A549 (cell line): ENCODE measurements around the gene STOM. TPM values are rescaled to one million over a fixed set of nuclear protein-coding genes. Genes with fewer than 3 reads are reported as not detected.

Source experiments
- ATAC-seq, 2 experiments: fragments of 200-7000 bp in 1 of 2; fragments of >200 bp in 1 of 2; cut with Nextera tagmentation in 1 of 2; cut with Tn5 transposase in 1 of 2; 3 replicates each; pipeline versions ENCODE4 v1.8.0 to v1.9.1; 2018 to 2020; ENCODE audit warnings: mild to moderate bottlenecking in 1 of 2, moderate library complexity in 1 of 2
- CTCF ChIA-PET: fragments of 300-600 bp; sonication (Branson Sonifier 250); formaldehyde crosslinking; extraction: SDS; loops from one replicate; lab custom pipeline; 2021; ENCODE audit warnings: antibody characterized with exemption, inconsistent platforms; lab: Yijun Ruan, JAX
- POLR2A ChIA-PET: fragments of 350-600 bp; formaldehyde crosslinking; extraction: SDS; loops from one replicate; lab custom pipeline; 2021; ENCODE audit warnings: antibody characterized with exemption, inconsistent platforms; lab: Yijun Ruan, JAX
- DNase-seq, 2 experiments: peaks; one replicate each; pipeline versions ENCODE4 v3.0.0 to v3.0.0-alpha.2; 2011 to 2016; ENCODE audit warnings: low read depth in 1 of 2, low spot score in 1 of 2
- FAIRE-seq: peaks from 2 replicates; lab custom pipeline; 2011; peaks lifted over from hg19 to GRCh38; lab: Jason Lieb, UNC
- H3K27ac ChIP-seq, 2 experiments: fragments of >200 bp; sonication (Bioruptor Twin); formaldehyde crosslinking; 3 replicates each; pipeline ENCODE4 v1.5.1; 2016 to 2017
- H3K4me1 ChIP-seq: fragments of >200 bp; sonication (Bioruptor Twin); formaldehyde crosslinking; 3 replicates; pipeline ENCODE4 v1.6.1; 2016
- H3K4me2 ChIP-seq: fragments of >200 bp; sonication (Bioruptor Twin); formaldehyde crosslinking; 3 replicates; pipeline ENCODE4 v1.6.1; 2016
- H3K4me3 ChIP-seq: fragments of >200 bp; sonication (Bioruptor Twin); formaldehyde crosslinking; 3 replicates; pipeline ENCODE4 v1.5.1; 2016
- H3K9me3 ChIP-seq: fragments of >200 bp; sonication (Bioruptor Twin); formaldehyde crosslinking; 3 replicates; pipeline ENCODE4 v1.6.1; 2016
- CBX2 ChIP-seq: fragments of 200-600 bp; sonication (generic); IDR thresholded peaks from 2 replicates; pipeline ENCODE4 v1.6.1; 2016; ENCODE audit warnings: low read depth, mild to moderate bottlenecking, borderline replicate concordance
- CHD2 ChIP-seq: fragments of 150-350 bp; IDR thresholded peaks from 2 replicates; pipeline ENCODE4 v1.6.1; 2014; ENCODE audit warnings: low read length; ENCODE audit not compliant: partially characterized antibody
- CHD4 ChIP-seq: fragments of 200-600 bp; sonication (generic); IDR thresholded peaks from 2 replicates; pipeline ENCODE4 v1.6.1; 2016; ENCODE audit warnings: antibody characterized with exemption, mild to moderate bottlenecking, borderline replicate concordance
- EHF ChIP-seq: fragments of 250-450 bp; sonication (Bioruptor Pico); IDR thresholded peaks from 2 replicates; pipeline ENCODE4 v1.5.0; 2020; ENCODE audit warnings: mild to moderate bottlenecking
- EHMT2 ChIP-seq: fragments of 200-600 bp; sonication (generic); IDR thresholded peaks from 2 replicates; pipeline ENCODE4 v1.6.1; 2016; ENCODE audit warnings: antibody characterized with exemption, low read depth, mild to moderate bottlenecking, moderate library complexity
- EP300 ChIP-seq, 2 experiments: fragments of >200 bp; sonication (Bioruptor Twin); formaldehyde crosslinking; IDR thresholded peaks; 2 replicates in 1 of 2; 3 replicates in 1 of 2; pipeline ENCODE4 v1.6.1; 2016 to 2017
- ESRRA ChIP-seq: fragments of 150-350 bp; IDR thresholded peaks from 2 replicates; pipeline ENCODE4 v1.6.1; 2014; ENCODE audit warnings: mild to moderate bottlenecking, low read length, borderline replicate concordance
- FOXS1 ChIP-seq: fragments of 250-450 bp; sonication (Bioruptor Pico); IDR thresholded peaks from 2 replicates; pipeline ENCODE4 v1.5.0; 2020; ENCODE audit warnings: mild to moderate bottlenecking, moderate library complexity
- HES2 ChIP-seq: fragments of >200 bp; sonication (Bioruptor Twin); formaldehyde crosslinking; IDR thresholded peaks from 2 replicates; pipeline ENCODE4 v1.6.1; 2016
- HOXB5 ChIP-seq: fragments of 250-450 bp; sonication (Bioruptor Pico); IDR thresholded peaks from 2 replicates; pipeline ENCODE4 v1.5.0; 2020; ENCODE audit warnings: mild to moderate bottlenecking, moderate library complexity
- JUN ChIP-seq, 2 experiments: fragments of >200 bp; sonication (Bioruptor Twin); formaldehyde crosslinking; IDR thresholded peaks; 2 replicates in 1 of 2; 3 replicates in 1 of 2; pipeline ENCODE4 v1.6.1; 2016 to 2017
- KDM1A ChIP-seq: fragments of 200-600 bp; sonication (generic); IDR thresholded peaks from 2 replicates; pipeline ENCODE4 v1.6.1; 2016; ENCODE audit warnings: low read depth, mild to moderate bottlenecking
- MYC ChIP-seq: IDR thresholded peaks from 2 replicates; pipeline ENCODE4 v1.6.1; 2012; ENCODE audit warnings: mild to moderate bottlenecking, inconsistent platforms, low read length, improper control_type of control experiment, borderline replicate concordance
- PHF8 ChIP-seq: fragments of 200-600 bp; sonication (generic); IDR thresholded peaks from 2 replicates; pipeline ENCODE4 v1.6.1; 2016; ENCODE audit warnings: low read depth, mild to moderate bottlenecking, antibody characterized with exemption, moderate library complexity, borderline replicate concordance
- POLR2A ChIP-seq: IDR thresholded peaks from 2 replicates; pipeline ENCODE4 v1.6.1; 2012; ENCODE audit warnings: mild to moderate bottlenecking, low read length
- POLR2AphosphoS2 ChIP-seq: conservative IDR thresholded peaks from 2 replicates; pipeline ENCODE4 v1.6.1; 2012; ENCODE audit warnings: low read length, improper control_type of control experiment, inconsistent platforms
- RAD21 ChIP-seq, 2 experiments: fragments of >200 bp in 1 of 2; sonication (Bioruptor Twin) in 1 of 2; formaldehyde crosslinking in 1 of 2; IDR thresholded peaks in 1 of 2; conservative IDR thresholded peaks in 1 of 2; 2 replicates in 1 of 2; 3 replicates in 1 of 2; pipeline ENCODE4 v1.6.1; 2012 to 2018; ENCODE audit warnings: inconsistent platforms in 1 of 2
- REST ChIP-seq: fragments of 200-600 bp; sonication (generic); IDR thresholded peaks from 2 replicates; pipeline ENCODE4 v1.6.1; 2016; ENCODE audit warnings: antibody characterized with exemption, mild to moderate bottlenecking, moderate library complexity
- SMC3 ChIP-seq: fragments of >200 bp; sonication (Bioruptor Twin); formaldehyde crosslinking; IDR thresholded peaks from 3 replicates; pipeline ENCODE4 v1.6.1; 2018; ENCODE audit warnings: inconsistent platforms
- TFCP2L1 ChIP-seq: fragments of 250-450 bp; sonication (Bioruptor Pico); IDR thresholded peaks from 2 replicates; pipeline ENCODE4 v1.5.0; 2021; ENCODE audit warnings: mild to moderate bottlenecking
- ZSCAN20 ChIP-seq: fragments of 250-450 bp; sonication (Bioruptor Pico); IDR thresholded peaks from 2 replicates; pipeline ENCODE4 v1.8.0; 2022; ENCODE audit warnings: mild to moderate bottlenecking, moderate library complexity
- WGBS: methylation state at CpG from one replicate; pipeline ENCODE4 v1.1.6; 2017; ENCODE audit errors: missing lambda C conversion rate; 5-methylcytosine and 5-hydroxymethylcytosine counted together
- polyA plus RNA-seq, 4 experiments: library from polyadenylated mRNA; depleted of rRNA in 3 of 4; stranded (reverse); fragments of >200 nt; fragmentation: RNase III in 1 of 4; extraction: RNeasy Plus Mini Kit Qiagen cat#74134 plus additional on column Dnase treatment in 1 of 4; gene quantifications; 2 replicates in 3 of 4; 3 replicates in 1 of 4; pipeline ENCODE4 v1.2.3, GENCODE V29; 2011 to 2017
- TF ChIP-seq, protein P1 (sequence below): fragments of 450-650 bp; IDR thresholded peaks from 2 replicates; pipeline ENCODE4 v1.6.1; 2014; ENCODE audit warnings: antibody characterized with exemption
- TF ChIP-seq, protein P2 (sequence below): IDR thresholded peaks from 2 replicates; pipeline ENCODE4 v1.6.1; 2012

STOM gene
- polyA plus RNA-seq, 2 of the 4 experiments (the other 2 are of a cell fraction): 83.3 to 246 TPM

GRCh38 chr9:121354762-121355161 is 15.3 kb downstream of the STOM start:
- Histone ChIP-seq H3K9me3 (no peaks in the 10 kb centered on the region), H3K4me2 (no peak overlapping the region), H3K4me1 (peaks cover 48% of the 10 kb centered on the region), H3K4me3 (no peak overlapping the region), H3K27ac (no peak overlapping the region)
- ATAC-seq (no peak), DNase-seq (no peak), FAIRE-seq (no peak)
- TF ChIP-seq PHF8 (no peak), EP300 (IDR thresholded peaks at IDR 0.05) (no peak), SMC3 (no peak)
- TF ChIP-seq, protein P1, sequence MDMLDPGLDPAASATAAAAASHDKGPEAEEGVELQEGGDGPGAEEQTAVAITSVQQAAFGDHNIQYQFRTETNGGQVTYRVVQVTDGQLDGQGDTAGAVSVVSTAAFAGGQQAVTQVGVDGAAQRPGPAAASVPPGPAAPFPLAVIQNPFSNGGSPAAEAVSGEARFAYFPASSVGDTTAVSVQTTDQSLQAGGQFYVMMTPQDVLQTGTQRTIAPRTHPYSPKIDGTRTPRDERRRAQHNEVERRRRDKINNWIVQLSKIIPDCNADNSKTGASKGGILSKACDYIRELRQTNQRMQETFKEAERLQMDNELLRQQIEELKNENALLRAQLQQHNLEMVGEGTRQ: no peak
- WGBS: 86% methylated on average over 5 of the region's 5 CpGs
- POLR2A ChIA-PET: no interaction called here
- CTCF ChIA-PET: interaction anchor here (1.0 to 3.4 kb wide), 4 partner anchors 10 to 35 kb away, joined by 3 to 21 read pairs (median 8); no protein-coding TSS in a partner anchor

DNA sequence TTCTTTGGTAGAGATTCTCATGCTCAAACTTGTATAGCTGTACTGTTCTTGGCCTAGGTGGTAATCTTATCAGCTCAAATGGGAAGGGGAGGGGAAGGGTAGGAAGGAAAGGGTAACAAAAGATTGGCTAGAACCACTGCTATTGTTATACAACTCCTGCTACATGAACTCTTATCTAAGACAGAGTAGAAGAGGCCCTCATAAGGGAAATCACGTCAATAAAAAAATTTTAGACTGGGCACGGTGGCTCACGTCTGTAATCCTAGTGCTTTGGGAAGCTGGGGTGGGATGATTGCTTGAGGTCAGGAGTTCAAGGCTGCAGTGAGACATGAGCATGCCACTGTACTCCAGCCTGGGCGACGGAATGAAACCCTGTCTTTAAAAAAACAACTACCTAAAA is 15.9 kb downstream of the STOM start:
- no peak for TF ChIP-seq MYC
- TF ChIP-seq POLR2AphosphoS2: no peak
- TF ChIP-seq KDM1A: no peak
- TF ChIP-seq EHF: no peak
- no peak for TF ChIP-seq POLR2A
- TF ChIP-seq CHD2: no peak
- no peak for TF ChIP-seq SMC3
- TF ChIP-seq, all 56 proteins: peak for 0
- peaks cover 42% of the 10 kb centered on the region for H3K4me1 ChIP-seq
- WGBS: 92% methylated on average over 5 of the region's 5 CpGs
- CTCF ChIA-PET: interaction anchor here (1.0 to 3.4 kb wide), 4 partner anchors 10 to 34 kb away, joined by 3 to 21 read pairs (median 8); no protein-coding TSS in a partner anchor
- FAIRE-seq (no peak), DNase-seq (no peak), ATAC-seq (no peak)
- H3K27ac ChIP-seq: no peak overlapping the region
- no peak overlapping the region for H3K4me3 ChIP-seq
- POLR2A ChIA-PET: no interaction called here
- no peak overlapping the region for H3K4me2 ChIP-seq
- no peaks in the 10 kb centered on the region for H3K9me3 ChIP-seq

GRCh38 chr9:121353241-121354061 is 16.6 kb downstream of the STOM start:
- no peak for FAIRE-seq

More at GRCh38 chr9:121353241-121354061, 16.6 kb downstream of the STOM start:
- H3K4me2 ChIP-seq: no peak overlapping the region
- WGBS: 97% methylated on average over 9 of the region's 9 CpGs
- no peaks in the 10 kb centered on the region for H3K9me3 ChIP-seq
- CTCF ChIA-PET: interaction anchor here (2.6 to 3.4 kb wide), 2 partner anchors 9 to 33 kb away, joined by 11 to 21 read pairs; no protein-coding TSS in a partner anchor
- no peak overlapping the region for H3K4me3 ChIP-seq
- no peak overlapping the region for H3K27ac ChIP-seq
- no peak for DNase-seq
- TF ChIP-seq RAD21 (conservative IDR thresholded peaks at IDR 0.05 in 1 of 2, IDR thresholded peaks at IDR 0.05 in 1 of 2) (no peak), JUN (IDR thresholded peaks at IDR 0.05) (no peak), HOXB5 (CRISPR knock-in tag) (no peak), EHMT2 (no peak), ESRRA (no peak), CHD4 (no peak), CBX2 (no peak), REST (no peak), TFCP2L1 (CRISPR knock-in tag) (no peak), FOXS1 (CRISPR knock-in tag) (no peak), HES2 (no peak), ZSCAN20 (CRISPR knock-in tag) (no peak)
- TF ChIP-seq, protein P2, sequence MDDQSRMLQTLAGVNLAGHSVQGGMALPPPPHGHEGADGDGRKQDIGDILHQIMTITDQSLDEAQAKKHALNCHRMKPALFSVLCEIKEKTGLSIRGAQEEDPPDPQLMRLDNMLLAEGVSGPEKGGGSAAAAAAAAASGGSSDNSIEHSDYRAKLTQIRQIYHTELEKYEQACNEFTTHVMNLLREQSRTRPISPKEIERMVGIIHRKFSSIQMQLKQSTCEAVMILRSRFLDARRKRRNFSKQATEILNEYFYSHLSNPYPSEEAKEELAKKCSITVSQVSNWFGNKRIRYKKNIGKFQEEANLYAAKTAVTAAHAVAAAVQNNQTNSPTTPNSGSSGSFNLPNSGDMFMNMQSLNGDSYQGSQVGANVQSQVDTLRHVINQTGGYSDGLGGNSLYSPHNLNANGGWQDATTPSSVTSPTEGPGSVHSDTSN: no peak
- TF ChIP-seq, all 56 proteins: peak for 0
- ATAC-seq: no peak
- POLR2A ChIA-PET: no interaction called here
- H3K4me1 ChIP-seq: peaks cover 38% of the 10 kb centered on the region
